GM19455 (cell line): ENCODE measurements around the gene RADIL.

Experiments
- ATAC-seq: cut with Tn5 transposase; IDR thresholded peaks from one replicate; pipeline ENCODE4 v1.9.1; 2021; ENCODE audit not compliant: unreplicated experiment

RADIL gene

GRCh38 chr7:4856336-4857057 lies 27.0 kb downstream of the RADIL start:
- no peak for ATAC-seq

- ATAC-seq = no peak
Observed at GRCh38 chr7:4854916-4855315, 28.6 kb downstream of the RADIL start.

GRCh38 chr7:4851459-4852422 lies 31.8 kb downstream of the RADIL start:
- no peak for ATAC-seq

- no peak for ATAC-seq
Observed at GRCh38 chr7:4850262-4850795, 33.2 kb downstream of the RADIL start.

GRCh38 chr7:4849390-4849789 lies 34.1 kb downstream of the RADIL start:
- ATAC-seq = no peak

- no peak for ATAC-seq
Observed at GRCh38 chr7:4845740-4846142, 37.8 kb downstream of the RADIL start.

GRCh38 chr7:4842319-4843064 lies 41.0 kb downstream of the RADIL start:
- ATAC-seq = no peak

GRCh38 chr7:4841836-4842235 lies 41.7 kb downstream of the RADIL start:
- no peak for ATAC-seq

- ATAC-seq = no peak
Observed at GRCh38 chr7:4841007-4841784, 42.3 kb downstream of the RADIL start.

GRCh38 chr7:4840079-4840501 lies 43.4 kb downstream of the RADIL start:
- no peak for ATAC-seq

- no peak for ATAC-seq
Observed at GRCh38 chr7:4838626-4839334, 44.7 kb downstream of the RADIL start.

- no peak for ATAC-seq
Observed at GRCh38 chr7:4837803-4838625, 45.5 kb downstream of the RADIL start.

GRCh38 chr7:4837041-4837802 lies 46.3 kb downstream of the RADIL start:
- ATAC-seq = no peak

- ATAC-seq = no peak
Observed at GRCh38 chr7:4836206-4836661, 47.3 kb downstream of the RADIL start.

GRCh38 chr7:4835398-4836205 lies 47.9 kb downstream of the RADIL start:
- no peak for ATAC-seq

- no peak for ATAC-seq
Observed at GRCh38 chr7:4834601-4835397, 48.7 kb downstream of the RADIL start.
